ENCODE results near the gene KLHL17. TPM values are rescaled to one million over a fixed set of nuclear protein-coding genes. Genes with fewer than 3 reads are reported as not detected.

Gene KLHL17
- total and polyA plus RNA-seq, 9 of the 15 experiments (the other 6 are each of a cell fraction or from before 2014, with no cell fraction given), result 0.14 to 84.8 (median 13.0) TPM

- no peak for TF ChIP-seq ZNF277 (CRISPR knock-in tag; IDR thresholded peaks at IDR 0.05; ENCODE audit: borderline replicate concordance)
- TF ChIP-seq L3MBTL2 (IDR thresholded peaks at IDR 0.05), result no peak
- TF ChIP-seq ELK1 (CRISPR knock-in tag; IDR thresholded peaks at IDR 0.05), result no peak
- peak in 1 of 2 experiments; percentile 69; a peak in 3 of 4 replicates for TF ChIP-seq MAZ (CRISPR knock-in tag; conservative IDR thresholded peaks at IDR 0.05 in 1 of 2, IDR thresholded peaks at IDR 0.05 in 1 of 2)
- peak; percentile 27 for TF ChIP-seq PRPF4 (IDR thresholded peaks at IDR 0.05; ENCODE audit: insufficient read depth, low read depth, low read length, poor library complexity, severe bottlenecking)
- TF ChIP-seq NFE2 (IDR thresholded peaks at IDR 0.05; ENCODE audit: low read depth), result peak; percentile 27; the same call in 1 of the 2 replicates
- 0 out of 2 replicates have a peak, but pooled peaks have one; percentile 26 for TF ChIP-seq GABPB1 (CRISPR knock-in tag; IDR thresholded peaks at IDR 0.05)
- TF ChIP-seq GATAD2B (IDR thresholded peaks at IDR 0.05; ENCODE audit: borderline replicate concordance), result peak; percentile 55; the same call in 1 of the 2 replicates
- TF ChIP-seq MEIS2 (IDR thresholded peaks at IDR 0.05; ENCODE audit: partially characterized antibody), result peak; percentile 29
- 0 out of 2 replicates have a peak, but pooled peaks have one; percentile 24 for TF ChIP-seq CREB1 (IDR thresholded peaks at IDR 0.05)
- no peak; the same call in 1 of the 2 replicates for TF ChIP-seq CREB1 (CRISPR knock-in tag; IDR thresholded peaks at IDR 0.05)
- 0 out of 2 replicates have a peak, but pooled peaks have one; percentile 39 for TF ChIP-seq HDAC2 (IDR thresholded peaks at IDR 0.05)
- peak; percentile 26; the same call in 1 of the 2 replicates for TF ChIP-seq ZFX (CRISPR knock-in tag; IDR thresholded peaks at IDR 0.05)
- TF ChIP-seq ETS1 (conservative IDR thresholded peaks at IDR 0.05; ENCODE audit: control insufficient read depth, low read depth, low read length), result peak; percentile 60; the same call in 1 of the 2 replicates
- TF ChIP-seq STAT6 (CRISPR knock-in tag; IDR thresholded peaks at IDR 0.05), result no peak
- no peak for TF ChIP-seq NKRF (IDR thresholded peaks at IDR 0.05; ENCODE audit: borderline replicate concordance)
- no peak for TF ChIP-seq ZNF311 (CRISPR knock-in tag; IDR thresholded peaks at IDR 0.05)
- TF ChIP-seq NRF1 (conservative IDR thresholded peaks at IDR 0.05 in 1 of 2, IDR thresholded peaks at IDR 0.05 in 1 of 2), result peak; percentile 36 to 42; a peak in 2 of 4 replicates
These were observed 37.0 kb upstream of the KLHL17 start, which contains the start of gene SAMD11 (continued) for GRCh38 chr1:923131-923990.
